Measurements from ENCODE around the gene ZNF511.

The ZNF511 gene

DNA sequence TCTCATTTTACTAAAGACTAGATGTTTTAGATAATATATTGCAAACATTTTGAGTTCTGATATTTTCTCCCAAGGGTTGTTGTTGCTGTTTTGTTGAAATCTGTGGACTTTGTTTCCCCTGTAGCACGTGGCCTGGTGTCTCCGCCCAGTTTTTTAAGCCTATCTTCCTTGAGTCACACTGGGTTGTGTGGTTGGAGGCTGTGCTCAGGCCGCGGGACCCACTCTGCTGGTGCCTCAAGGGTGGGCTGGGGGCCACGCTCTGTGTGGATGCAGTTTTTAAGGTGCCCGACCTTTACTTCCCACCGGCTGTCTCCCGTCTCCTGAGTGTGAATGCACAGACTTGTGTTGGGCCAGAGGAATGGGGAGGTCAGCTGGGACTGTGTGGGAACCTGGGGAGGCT, 34.2 kb downstream of the ZNF511 start:
- no peak overlapping the region for H3K4me3 ChIP-seq (ENCODE audit: low read depth, low read length)
- no peak for DNase-seq (ENCODE audit: low read depth)
- TF ChIP-seq CTCF (IDR thresholded peaks at IDR 0.05; ENCODE audit: low read depth, low read length, missing control alignments) = no peak

DNA sequence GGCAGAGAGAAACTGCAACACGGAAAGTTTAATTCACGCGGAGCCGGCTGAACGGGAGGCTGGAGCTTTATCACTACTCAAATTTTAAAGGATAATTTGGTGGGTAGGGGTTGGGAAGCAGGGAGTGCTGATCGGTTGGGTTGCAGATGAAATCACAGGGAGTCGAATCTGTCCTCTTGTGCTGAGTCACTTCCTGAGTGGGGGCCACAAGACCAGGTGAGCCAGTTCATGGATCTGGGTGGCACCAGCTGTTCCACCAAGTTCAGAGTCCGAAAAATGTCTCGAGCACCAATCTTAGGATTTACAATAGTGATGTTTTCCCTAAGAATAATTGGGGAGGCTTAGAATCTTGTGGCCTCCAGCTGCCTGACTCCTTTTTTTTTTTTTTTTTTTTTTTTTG, 34.8 kb downstream of the ZNF511 start:
- no peak overlapping the region for H3K4me3 ChIP-seq (ENCODE audit: low read depth, low read length)

GRCh38 chr10:133344236-133344635, 35.5 kb downstream of the ZNF511 start:
- DNase-seq (ENCODE audit: low read depth) = no peak
- no peak for TF ChIP-seq CTCF (IDR thresholded peaks at IDR 0.05; ENCODE audit: low read depth, low read length, missing control alignments)
- H3K4me3 ChIP-seq (ENCODE audit: low read depth, low read length) = no peak overlapping the region

More for the DNA sequence above, 34.8 kb downstream of the ZNF511 start:
- TF ChIP-seq CTCF (IDR thresholded peaks at IDR 0.05; ENCODE audit: low read depth, low read length, missing control alignments) = no peak
- DNase-seq (ENCODE audit: low read depth) = no peak

DNA sequence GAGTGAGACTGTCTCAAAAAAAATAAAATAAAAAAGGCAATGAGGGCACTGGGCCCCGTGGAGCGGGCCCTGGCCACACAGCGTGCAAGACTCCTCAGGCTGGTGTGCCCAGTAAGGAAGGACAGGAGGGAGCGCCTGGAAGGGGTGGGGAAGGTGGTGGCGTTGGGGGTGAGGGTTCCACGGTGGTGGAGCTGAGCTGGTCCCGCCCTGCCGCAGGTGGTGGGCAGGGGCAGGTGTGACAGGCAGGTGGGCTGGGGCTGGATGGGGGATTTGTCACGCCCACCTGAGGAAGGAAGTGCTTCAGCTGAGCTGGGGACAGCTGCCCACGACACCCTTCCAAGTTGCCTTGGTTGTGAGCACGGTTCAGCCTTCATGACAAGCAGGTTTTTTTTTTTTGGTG, 37.7 kb downstream of the ZNF511 start:
- no peak for DNase-seq (ENCODE audit: low read depth)
- H3K4me3 ChIP-seq (ENCODE audit: low read depth, low read length) = no peak overlapping the region
- TF ChIP-seq CTCF (IDR thresholded peaks at IDR 0.05; ENCODE audit: low read depth, low read length, missing control alignments) = no peak

- H3K4me3 ChIP-seq (ENCODE audit: low read depth, low read length) = no peak overlapping the region
- TF ChIP-seq CTCF (IDR thresholded peaks at IDR 0.05; ENCODE audit: low read depth, low read length, missing control alignments) = no peak
- no peak for DNase-seq (ENCODE audit: low read depth)
Observed at GRCh38 chr10:133347710-133348517, 39.2 kb downstream of the ZNF511 start.

DNA sequence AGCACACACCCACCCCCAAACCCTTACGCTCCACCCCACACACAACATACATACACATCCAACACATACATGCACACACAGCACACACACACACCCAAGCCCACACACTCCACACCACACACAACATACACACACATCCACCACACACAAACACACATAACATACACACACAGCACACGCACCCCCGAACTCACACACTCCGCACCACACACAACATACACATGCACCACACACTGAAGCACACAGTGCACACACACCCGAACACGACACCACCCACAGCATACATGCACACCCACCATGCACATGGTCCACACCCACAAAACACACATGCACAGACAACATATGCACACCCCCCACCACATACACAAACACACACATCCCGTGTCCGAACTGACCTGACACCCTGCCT, 40.5 kb downstream of the ZNF511 start:
- no peak for DNase-seq (ENCODE audit: low read depth)
- H3K4me3 ChIP-seq (ENCODE audit: low read depth, low read length) = no peak overlapping the region
- no peak for TF ChIP-seq CTCF (IDR thresholded peaks at IDR 0.05; ENCODE audit: low read depth, low read length, missing control alignments)

DNA sequence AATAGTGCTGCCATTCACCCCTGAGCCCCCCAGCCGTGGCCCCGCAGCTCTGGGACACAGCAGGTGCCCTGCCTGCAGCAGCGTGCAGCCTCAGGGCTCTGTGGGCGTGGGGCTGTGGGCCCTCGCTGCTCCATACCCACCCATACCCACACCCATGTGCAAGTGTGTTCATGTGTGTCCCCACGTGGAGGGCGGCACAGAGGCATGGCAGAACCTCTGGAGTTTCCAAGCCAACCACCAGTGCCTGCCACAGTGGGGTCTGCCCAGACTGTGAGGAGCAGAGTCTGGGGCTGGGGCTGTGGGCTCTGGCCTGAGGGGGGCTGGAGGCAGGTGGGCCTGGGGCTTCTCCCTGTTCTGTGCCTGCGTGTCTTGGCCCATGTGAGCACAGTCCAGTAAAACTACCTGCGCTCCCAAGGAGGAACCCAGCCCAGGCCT, 40.9 kb downstream of the ZNF511 start:
- DNase-seq (ENCODE audit: low read depth) = no peak
- no peak for TF ChIP-seq CTCF (IDR thresholded peaks at IDR 0.05; ENCODE audit: low read depth, low read length, missing control alignments)

More for the DNA sequence above, 40.9 kb downstream of the ZNF511 start:
- no peak overlapping the region for H3K4me3 ChIP-seq (ENCODE audit: low read depth, low read length)
